GM21529 (cell line): ENCODE data around the gene ADIRF.

Experiments used
- ATAC-seq: cut with Tn5 transposase; IDR thresholded peaks from one replicate; pipeline ENCODE4 v1.9.1; 2021; ENCODE audit not compliant: unreplicated experiment

The ADIRF gene

GRCh38 chr10:86960003-86960862 lies 8.0 kb upstream of the ADIRF start:
- peak; percentile 80 for ATAC-seq

GRCh38 chr10:86960863-86961434 lies 7.3 kb upstream of the ADIRF start:
- no peak for ATAC-seq

GRCh38 chr10:86961481-86962091 lies 6.7 kb upstream of the ADIRF start:
- no peak for ATAC-seq

- ATAC-seq, result no peak
These were observed 5.9 kb upstream of the ADIRF start for GRCh38 chr10:86962136-86962980.

GRCh38 chr10:86962981-86963310 lies 5.3 kb upstream of the ADIRF start:
- no peak for ATAC-seq

- ATAC-seq, result no peak
These were observed 4.9 kb upstream of the ADIRF start for GRCh38 chr10:86963341-86963919.

GRCh38 chr10:86964061-86964846 lies 4.0 kb upstream of the ADIRF start:
- ATAC-seq, result no peak

GRCh38 chr10:86964847-86965190 lies 3.5 kb upstream of the ADIRF start:
- no peak for ATAC-seq

- peak; percentile 45 for ATAC-seq
These were observed 2.2 kb upstream of the ADIRF start for GRCh38 chr10:86965986-86966654.

GRCh38 chr10:86967481-86967941 lies 771 bp upstream of the ADIRF start:
- no peak for ATAC-seq

- ATAC-seq, result no peak
These were observed 693 bp downstream of the ADIRF start for GRCh38 chr10:86968994-86969355.

- ATAC-seq, result no peak
These were observed 1.2 kb downstream of the ADIRF start for GRCh38 chr10:86969421-86970041.

- no peak for ATAC-seq
These were observed 2.1 kb downstream of the ADIRF start for GRCh38 chr10:86970162-86970981.

- ATAC-seq, result no peak
These were observed 2.6 kb downstream of the ADIRF start for GRCh38 chr10:86970982-86971231.

- ATAC-seq, result peak; percentile 76
These were observed 3.1 kb downstream of the ADIRF start for GRCh38 chr10:86971232-86971991.

- no peak for ATAC-seq
These were observed 4.5 kb downstream of the ADIRF start for GRCh38 chr10:86972613-86973380.

- no peak for ATAC-seq
These were observed 6.2 kb downstream of the ADIRF start for GRCh38 chr10:86974484-86974883.
